ENCODE data around the gene GJB1.

DNA sequence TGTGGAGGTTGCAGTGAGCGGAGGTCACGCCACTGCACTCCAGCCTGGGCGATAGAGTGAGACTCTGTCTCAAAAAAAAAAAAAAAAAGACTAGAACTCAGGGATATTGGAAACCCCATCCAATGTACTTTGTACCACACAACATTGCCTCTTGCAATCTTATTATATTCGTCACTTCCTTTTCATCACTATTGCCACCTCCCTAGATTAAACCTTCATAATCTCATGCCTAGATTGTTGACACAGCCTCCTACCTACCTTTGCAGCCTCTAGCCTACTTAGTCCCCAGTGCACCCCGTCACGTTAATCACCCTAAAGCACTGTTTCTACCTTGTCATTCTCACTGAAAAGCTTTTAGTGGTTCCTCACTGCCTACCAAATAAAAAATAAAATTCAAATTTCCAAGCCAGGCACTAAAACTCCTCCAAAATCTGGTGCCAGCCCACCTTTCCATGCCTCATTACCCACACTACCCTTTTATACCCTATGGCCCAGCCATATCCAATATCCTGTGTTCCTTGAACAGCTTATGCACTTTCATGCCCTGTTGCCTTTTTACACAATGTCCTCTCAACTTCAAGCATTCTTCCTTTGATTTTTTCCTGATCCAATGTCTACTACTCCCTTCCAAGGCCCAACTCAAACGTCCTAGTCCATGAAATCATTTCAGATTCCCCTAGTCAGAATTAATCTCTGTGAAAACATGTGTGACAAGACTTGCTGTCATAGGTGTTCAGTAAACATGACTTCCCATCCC, 23.6 kb upstream of the GJB1 start:
- TF ChIP-seq BHLHE40 (IDR thresholded peaks at IDR 0.05; ENCODE audit: low read depth, low read length): no peak
- TF ChIP-seq CTCF (conservative IDR thresholded peaks at IDR 0.05; ENCODE audit: low read depth, low read length): no peak
- no peak for TF ChIP-seq CEBPB (IDR thresholded peaks at IDR 0.05; ENCODE audit: low read depth, low read length)
- TF ChIP-seq RCOR1 (IDR thresholded peaks at IDR 0.05; ENCODE audit: insufficient replicate concordance, low read length): no peak

All from IMR-90 (cell line).